ENCODE data around the gene KHNYN. TPM values are rescaled to one million over a fixed set of nuclear protein-coding genes. Genes with fewer than 3 reads are reported as not detected.

KHNYN gene
- total and polyA plus RNA-seq, 2 of the 8 experiments (the other 6 are each of a cell fraction or from before 2014, with no cell fraction given) = 7.6 to 22.3 TPM

GRCh38 chr14:24398653-24399446, 30.9 kb upstream of the KHNYN start, which contains the start of gene NYNRIN:
TSS of gene NYNRIN (plus strand) at chr14:24399003. CDS start at chr14:24399247, 244 bp downstream.
- Histone ChIP-seq H3K27me3 (replicated peaks in 1 of 4; ENCODE audit: control insufficient read depth in 3 of 4, extremely low read depth in 1 of 4, insufficient read depth in 3 of 4, low read length in 3 of 4) (peaks cover 0 to 3% (median 0%) of the 10 kb centered on the region in 4 experiments; a peak in 1 of 7 replicates), H3K14ac (ENCODE audit: insufficient read length) (no peak within 1 kb of the TSS), H2BK5ac (ENCODE audit: low read depth, low read length) (peak within 1 kb of the TSS; percentile 30; the same call in 1 of the 2 replicates), H3K18ac (ENCODE audit: extremely low read depth, low read length) (peak within 1 kb of the TSS; percentile 87), H3K4me2 (ENCODE audit: insufficient read depth in 1 of 2, low read depth in 2 of 2, low read length in 2 of 2) (peak within 1 kb of the TSS; percentile 93 to 98), H3K4me3 (ENCODE audit: extremely low read depth in 1 of 4, insufficient read depth in 2 of 4, low read depth in 3 of 4, low read length in 4 of 4) (peak within 1 kb of the TSS; percentile 68 to 80 (median 78)), H3K56ac (replicated peaks; ENCODE audit: insufficient read length, low read depth, low read length) (no peak within 1 kb of the TSS), H3K4me1 (replicated peaks in 1 of 4; ENCODE audit: control insufficient read depth in 3 of 4, insufficient read depth in 4 of 4, low read length in 3 of 4) (peaks cover 0 to 14% (median 10%) of the 10 kb centered on the region in 4 experiments), H3K4ac (replicated peaks; ENCODE audit: insufficient read length, low read depth, low read length) (peak within 1 kb of the TSS; percentile 36), H2BK12ac (ENCODE audit: low read depth, low read length) (peak within 1 kb of the TSS; percentile 84; the same call in 1 of the 2 replicates), H3K79me2 (ENCODE audit: control insufficient read depth in 1 of 2, insufficient read depth in 2 of 2, low read length in 2 of 2) (no peaks in the 10 kb centered on the region), H3K23me2 (ENCODE audit: low read depth, low read length) (peaks cover 10% of the 10 kb centered on the region; the same call in 1 of the 2 replicates), H3K9me3 (ENCODE audit: insufficient read depth in 2 of 2, low read depth in 1 of 2, low read length in 1 of 2) (no peaks in the 10 kb centered on the region), H4K8ac (ENCODE audit: extremely low read depth, insufficient read depth, low read length) (no peak within 1 kb of the TSS; the same call in 1 of the 2 replicates), H2BK120ac (replicated peaks; ENCODE audit: low read depth, low read length) (peak within 1 kb of the TSS; percentile 50), H2AFZ (ENCODE audit: low read length) (peak within 1 kb of the TSS; percentile 42; the same call in 1 of the 2 replicates), H3K23ac (ENCODE audit: insufficient read length) (no peak within 1 kb of the TSS), H3K27ac (ENCODE audit: low read depth, low read length) (no peak within 1 kb of the TSS), H2BK20ac (ENCODE audit: low read length) (peak within 1 kb of the TSS; percentile 80; the same call in 1 of the 2 replicates), H4K5ac (ENCODE audit: insufficient read length, low read depth, low read length) (peak within 1 kb of the TSS; percentile 2), H4K20me1 (replicated peaks in 1 of 2; ENCODE audit: control insufficient read depth in 1 of 2, insufficient read depth in 2 of 2, low read length in 2 of 2) (no peaks in the 10 kb centered on the region), H4K91ac (replicated peaks; ENCODE audit: insufficient read length, low read length) (peak within 1 kb of the TSS; percentile 70), H3K36me3 (ENCODE audit: control insufficient read depth in 2 of 4, insufficient read depth in 4 of 4, low read length in 3 of 4) (no peaks in the 10 kb centered on the region), H3K9ac (replicated peaks in 1 of 4; ENCODE audit: extremely low read depth in 1 of 4, low read depth in 3 of 4, low read length in 3 of 4) (peak within 1 kb of the TSS; percentile 31 to 42 (median 37); a peak in 4 of 7 replicates), H3K79me1 (ENCODE audit: low read depth, low read length) (no peaks in the 10 kb centered on the region), H2BK15ac (ENCODE audit: low read length) (peak within 1 kb of the TSS; percentile 31; the same call in 1 of the 2 replicates), H2AK5ac (ENCODE audit: low read depth, low read length) (no peak within 1 kb of the TSS; the same call in 1 of the 2 replicates)
- 4% methylated on average over 4 of the region's 57 CpGs; no CpG with 5 or more reads in 1 of the 2 experiments for WGBS, 2 experiments (ENCODE audit: extremely low coverage in 1 of 2, insufficient coverage in 1 of 2, insufficient read length in 1 of 2, insufficient replicate concordance in 2 of 2, low coverage in 1 of 2, low lambda C conversion rate in 2 of 2, missing lambda C conversion rate in 1 of 2)
- FAIRE-seq (no peak), DNase-seq (ENCODE audit: low read depth in 1 of 2, low spot score in 2 of 2) (peak in 1 of 2 experiments; percentile 81)
- CTCF ChIA-PET (ENCODE audit: partially characterized antibody) = interaction anchor here (1.2 to 10.7 kb wide), 8 partner anchors 14 to 67 kb away, joined by 3 to 69 read pairs (median 4); partner anchors contain the start of gene ADCY4
- POLR2A ChIA-PET (ENCODE audit: partially characterized antibody) = interaction anchor here (0.9 to 3.4 kb wide), 8 partner anchors 8 to 37 kb away, joined by 3 to 20 read pairs (median 3); partner anchors contain the start of genes CBLN3 and KHNYN
- no peak for TF ChIP-seq RXRA (IDR thresholded peaks at IDR 0.05; ENCODE audit: insufficient read depth, low read depth, low read length)
- TF ChIP-seq ATF3 (IDR thresholded peaks at IDR 0.05; ENCODE audit: insufficient read depth, low read depth, low read length) = no peak
- TF ChIP-seq SUZ12 (IDR thresholded peaks at IDR 0.05; ENCODE audit: low read length) = no peak
- no peak for TF ChIP-seq TAF7 (optimal IDR thresholded peaks at IDR 0.05; ENCODE audit: borderline replicate concordance, low read depth, low read length)
- TF ChIP-seq TEAD4 (IDR thresholded peaks at IDR 0.05; ENCODE audit: low read depth, low read length) = no peak
- no peak for TF ChIP-seq NANOG (IDR thresholded peaks at IDR 0.05; ENCODE audit: insufficient read depth, low read depth, low read length, poor library complexity, severe bottlenecking)
- TF ChIP-seq ASH2L (IDR thresholded peaks at IDR 0.05; ENCODE audit: low read length) = peak; percentile 58
- no peak for TF ChIP-seq CBX8 (IDR thresholded peaks at IDR 0.05; ENCODE audit: borderline replicate concordance, low read depth, low read length)
- no peak for TF ChIP-seq EZH2 (IDR thresholded peaks at IDR 0.05; ENCODE audit: low read depth, low read length, severe bottlenecking)
